Activated CD4-positive, alpha-beta T cell treated with anti-CD3 and anti-CD28 coated beads, Interleukin-2, amount 10 ng/mL, durations not matched to agents 7 days and 5 days (primary cell): Measurements from ENCODE around the gene NPAS3. TPM values are rescaled to one million over a fixed set of nuclear protein-coding genes. Genes with fewer than 3 reads are reported as not detected.

Source experiments
- CTCF ChIA-PET: fragments of 350-600 bp; sonication (Branson Sonifier 250); formaldehyde crosslinking; loops from one replicate; lab custom pipeline; 2021; ENCODE audit warnings: antibody characterized with exemption; lab: Charles Lee
- POLR2A ChIA-PET: fragments of 350-600 bp; sonication (Branson Sonifier 250); formaldehyde crosslinking; loops from one replicate; lab custom pipeline; 2021; ENCODE audit warnings: antibody characterized with exemption; lab: Charles Lee
- DNase-seq: peaks from one replicate; pipeline ENCODE4 v3.0.0-alpha.2; 2020
- H3K27ac Mint-ChIP-seq: one replicate; pipeline ENCODE4 v1.8.0; 2021; ENCODE audit warnings: mild to moderate bottlenecking, moderate library complexity, mixed read lengths
- H3K27me3 Mint-ChIP-seq: one replicate; pipeline ENCODE4 v1.8.0; 2021; ENCODE audit warnings: mixed read lengths
- H3K36me3 Mint-ChIP-seq: one replicate; pipeline ENCODE4 v1.8.0; 2021; ENCODE audit warnings: low read depth, mixed read lengths
- H3K4me1 Mint-ChIP-seq: one replicate; pipeline ENCODE4 v1.8.0; 2021; ENCODE audit warnings: mixed read lengths
- H3K4me3 Mint-ChIP-seq: one replicate; pipeline ENCODE4 v1.8.0; 2021; ENCODE audit warnings: mild to moderate bottlenecking, moderate library complexity, mixed read lengths
- H3K9me3 Mint-ChIP-seq: one replicate; pipeline ENCODE4 v1.8.0; 2021; ENCODE audit warnings: mixed read lengths
- total RNA-seq, 2 experiments: library from RNA; stranded (reverse); gene quantifications; one replicate each; pipeline ENCODE4 v1.2.3, GENCODE V29; 2021

NPAS3 gene
- total RNA-seq, 2 experiments from 2014 or later: not detected

GRCh38 chr14:33736299-33736825 lies 797.7 kb downstream of the NPAS3 start:
- H3K27ac Mint-ChIP-seq: no peak overlapping the region

GRCh38 chr14:33736979-33737378 lies 798.3 kb downstream of the NPAS3 start:
- DNase-seq: no peak
- Mint-ChIP-seq H3K27ac (no peak overlapping the region), H3K4me3 (no peak overlapping the region), H3K4me1 (no peaks in the 10 kb centered on the region), H3K27me3 (peaks cover 2% of the 10 kb centered on the region), H3K9me3 (no peaks in the 10 kb centered on the region), H3K36me3 (no peaks in the 10 kb centered on the region)
- ChIA-PET POLR2A (no interaction called here), CTCF (interaction anchor here (0.6 to 1.0 kb wide), 2 partner anchors 10 to 1214 kb away, joined by 3 to 5 read pairs; no protein-coding TSS in a partner anchor)

More at GRCh38 chr14:33736299-33736825, 797.7 kb downstream of the NPAS3 start:
- no peak for DNase-seq
- Mint-ChIP-seq H3K9me3 (no peaks in the 10 kb centered on the region), H3K27me3 (peaks cover 2% of the 10 kb centered on the region), H3K4me3 (no peak overlapping the region), H3K4me1 (no peaks in the 10 kb centered on the region), H3K36me3 (no peaks in the 10 kb centered on the region)
- ChIA-PET POLR2A (no interaction called here), CTCF (interaction anchor here (1.0 kb wide), 1 partner anchor 9 kb away, joined by 3 read pairs; no protein-coding TSS in a partner anchor)

- Mint-ChIP-seq H3K9me3 (no peaks in the 10 kb centered on the region), H3K36me3 (no peaks in the 10 kb centered on the region), H3K27ac (no peak overlapping the region), H3K4me3 (no peak overlapping the region), H3K4me1 (no peaks in the 10 kb centered on the region), H3K27me3 (peaks cover 2% of the 10 kb centered on the region)
- ChIA-PET POLR2A (no interaction called here), CTCF (interaction anchor here (0.6 to 1.0 kb wide), 2 partner anchors 10 to 1214 kb away, joined by 3 to 5 read pairs; no protein-coding TSS in a partner anchor)
- no peak for DNase-seq
Observed at GRCh38 chr14:33737446-33737845, 798.8 kb downstream of the NPAS3 start.

GRCh38 chr14:33738029-33738428 lies 799.4 kb downstream of the NPAS3 start:
- H3K4me1 Mint-ChIP-seq: no peaks in the 10 kb centered on the region
- peaks cover 2% of the 10 kb centered on the region for H3K27me3 Mint-ChIP-seq
- no peak overlapping the region for H3K27ac Mint-ChIP-seq
- DNase-seq: no peak
- ChIA-PET CTCF (no interaction called here), POLR2A (no interaction called here)
- no peaks in the 10 kb centered on the region for H3K9me3 Mint-ChIP-seq
- no peaks in the 10 kb centered on the region for H3K36me3 Mint-ChIP-seq
- H3K4me3 Mint-ChIP-seq: no peak overlapping the region

GRCh38 chr14:33738491-33738890 lies 799.8 kb downstream of the NPAS3 start:
- Mint-ChIP-seq H3K4me1 (no peaks in the 10 kb centered on the region), H3K36me3 (no peaks in the 10 kb centered on the region), H3K4me3 (no peak overlapping the region), H3K27ac (no peak overlapping the region), H3K27me3 (peaks cover 2% of the 10 kb centered on the region), H3K9me3 (no peaks in the 10 kb centered on the region)
- ChIA-PET POLR2A (no interaction called here), CTCF (no interaction called here)
- DNase-seq: no peak

- peaks cover 2% of the 10 kb centered on the region for H3K27me3 Mint-ChIP-seq
- no peak overlapping the region for H3K4me3 Mint-ChIP-seq
- H3K27ac Mint-ChIP-seq: no peak overlapping the region
- no peak for DNase-seq
- H3K4me1 Mint-ChIP-seq: no peaks in the 10 kb centered on the region
- ChIA-PET CTCF (interaction anchor here (0.7 kb wide), 1 partner anchor 225 kb away, joined by 3 read pairs; no protein-coding TSS in a partner anchor), POLR2A (no interaction called here)
- no peaks in the 10 kb centered on the region for H3K36me3 Mint-ChIP-seq
- no peaks in the 10 kb centered on the region for H3K9me3 Mint-ChIP-seq
Observed at GRCh38 chr14:33740531-33740930, 801.9 kb downstream of the NPAS3 start.

DNA sequence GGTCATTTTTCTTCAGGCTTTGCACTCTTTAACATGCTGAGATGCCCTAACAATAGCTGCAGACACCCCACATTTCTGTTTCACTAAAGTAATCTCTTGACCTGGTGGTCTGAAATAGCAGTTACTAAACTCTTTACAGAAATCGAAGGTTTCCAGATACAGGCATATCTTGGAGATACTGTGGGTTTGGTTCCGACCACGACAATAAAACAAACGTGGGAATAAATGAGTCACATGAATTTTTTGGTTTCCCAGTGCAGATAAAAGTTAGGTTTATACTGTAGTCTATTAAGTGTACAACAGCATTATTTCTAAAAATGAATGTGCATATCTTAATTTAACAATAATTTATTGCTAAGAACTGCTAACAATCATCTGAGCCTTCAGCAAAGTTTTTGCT lies 803.5 kb downstream of the NPAS3 start:
- DNase-seq: no peak
- no peaks in the 10 kb centered on the region for H3K4me1 Mint-ChIP-seq
- no peak overlapping the region for H3K27ac Mint-ChIP-seq
- no peak overlapping the region for H3K4me3 Mint-ChIP-seq
- CTCF ChIA-PET: no interaction called here
- POLR2A ChIA-PET: no interaction called here
- no peaks in the 10 kb centered on the region for H3K9me3 Mint-ChIP-seq
- H3K27me3 Mint-ChIP-seq: peaks cover 2% of the 10 kb centered on the region
- no peaks in the 10 kb centered on the region for H3K36me3 Mint-ChIP-seq

GRCh38 chr14:33745163-33745562 lies 806.5 kb downstream of the NPAS3 start:
- Mint-ChIP-seq H3K9me3 (no peaks in the 10 kb centered on the region), H3K4me1 (no peaks in the 10 kb centered on the region), H3K27ac (no peak overlapping the region), H3K36me3 (no peaks in the 10 kb centered on the region), H3K27me3 (no peaks in the 10 kb centered on the region), H3K4me3 (no peak overlapping the region)
- no peak for DNase-seq
- POLR2A ChIA-PET: no interaction called here
- CTCF ChIA-PET: no interaction called here

DNA sequence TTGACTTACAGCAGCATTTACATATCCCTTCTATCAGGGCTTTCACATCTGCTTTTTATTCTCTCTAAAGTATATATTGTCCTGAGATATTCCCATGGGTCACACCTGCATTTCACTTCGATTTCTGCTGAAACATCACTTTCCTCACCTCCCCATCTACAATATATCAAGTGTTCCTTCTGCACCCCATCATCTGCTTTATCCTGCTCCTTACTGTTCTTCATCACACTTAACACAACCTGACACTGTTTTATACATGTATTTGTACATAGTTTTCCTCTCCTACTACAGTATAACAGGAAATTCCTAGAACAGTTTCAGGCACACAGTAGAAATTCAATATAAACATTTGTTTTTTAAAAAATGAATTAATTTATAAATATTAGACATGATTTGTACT lies 809.1 kb downstream of the NPAS3 start:
- H3K9me3 Mint-ChIP-seq: no peaks in the 10 kb centered on the region
- H3K4me3 Mint-ChIP-seq: no peak overlapping the region
- POLR2A ChIA-PET: no interaction called here
- no peak for DNase-seq
- no peaks in the 10 kb centered on the region for H3K36me3 Mint-ChIP-seq
- H3K4me1 Mint-ChIP-seq: no peaks in the 10 kb centered on the region
- CTCF ChIA-PET: no interaction called here
- no peaks in the 10 kb centered on the region for H3K27me3 Mint-ChIP-seq
- no peak overlapping the region for H3K27ac Mint-ChIP-seq

- no peak overlapping the region for H3K4me3 Mint-ChIP-seq
- no peak overlapping the region for H3K27ac Mint-ChIP-seq
- CTCF ChIA-PET: no interaction called here
Observed at GRCh38 chr14:33754261-33754660, 815.6 kb downstream of the NPAS3 start.

DNA sequence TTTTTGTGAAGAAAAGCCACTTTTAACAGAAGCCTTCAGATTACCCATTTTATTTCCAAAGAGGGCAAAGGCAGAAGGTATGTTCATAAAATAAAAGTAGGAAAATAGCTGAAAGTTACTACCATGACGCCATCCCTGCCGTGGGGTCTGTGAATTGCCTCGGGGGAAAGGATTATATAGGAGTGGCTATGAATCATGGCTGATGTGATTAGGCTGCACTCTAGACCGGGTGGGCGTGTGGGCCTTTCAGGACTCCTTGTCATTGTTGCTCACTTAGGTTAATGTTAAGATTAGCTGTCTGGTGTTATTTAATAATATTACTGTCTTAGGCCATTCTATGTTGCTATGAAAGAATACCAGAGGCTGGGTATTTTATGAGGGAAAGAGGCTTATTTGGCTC lies 816.7 kb downstream of the NPAS3 start:
- H3K9me3 Mint-ChIP-seq: no peaks in the 10 kb centered on the region
- CTCF ChIA-PET: no interaction called here
- no peak overlapping the region for H3K4me3 Mint-ChIP-seq
- peaks cover 6% of the 10 kb centered on the region for H3K27me3 Mint-ChIP-seq
- POLR2A ChIA-PET: no interaction called here
- H3K4me1 Mint-ChIP-seq: no peaks in the 10 kb centered on the region
- DNase-seq: no peak
- no peak overlapping the region for H3K27ac Mint-ChIP-seq
- H3K36me3 Mint-ChIP-seq: no peaks in the 10 kb centered on the region

More at GRCh38 chr14:33754261-33754660, 815.6 kb downstream of the NPAS3 start:
- no peak for DNase-seq
- Mint-ChIP-seq H3K36me3 (no peaks in the 10 kb centered on the region), H3K4me1 (no peaks in the 10 kb centered on the region), H3K27me3 (peaks cover 6% of the 10 kb centered on the region), H3K9me3 (no peaks in the 10 kb centered on the region)
- POLR2A ChIA-PET: no interaction called here

DNA sequence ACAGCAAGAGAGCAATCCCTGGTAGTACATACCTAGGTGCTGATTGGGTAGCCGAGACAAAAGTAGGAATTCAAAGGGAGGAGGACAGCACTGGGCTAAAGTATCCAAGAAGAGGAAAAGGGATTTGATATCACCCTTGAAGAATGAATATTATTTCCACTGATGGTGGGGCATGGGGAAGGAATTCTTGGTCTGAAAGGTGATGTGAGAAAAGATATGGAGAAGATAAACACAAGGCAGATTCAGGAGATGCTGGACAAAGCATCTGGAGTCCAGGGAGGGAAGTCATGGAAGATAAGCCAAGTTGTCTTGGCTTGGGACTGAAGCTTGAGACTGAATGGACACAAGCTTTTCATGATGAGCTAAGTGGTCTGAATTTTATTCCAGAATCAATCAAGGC lies 818.2 kb downstream of the NPAS3 start:
- Mint-ChIP-seq H3K4me1 (no peaks in the 10 kb centered on the region), H3K36me3 (no peaks in the 10 kb centered on the region), H3K27me3 (peaks cover 6% of the 10 kb centered on the region), H3K27ac (no peak overlapping the region), H3K9me3 (no peaks in the 10 kb centered on the region), H3K4me3 (no peak overlapping the region)
- DNase-seq: no peak
- POLR2A ChIA-PET: no interaction called here
- CTCF ChIA-PET: no interaction called here

- no peak for DNase-seq
- Mint-ChIP-seq H3K36me3 (no peaks in the 10 kb centered on the region), H3K4me1 (no peaks in the 10 kb centered on the region), H3K9me3 (no peaks in the 10 kb centered on the region), H3K27ac (no peak overlapping the region), H3K4me3 (no peak overlapping the region), H3K27me3 (peaks cover 12% of the 10 kb centered on the region)
- ChIA-PET CTCF (no interaction called here), POLR2A (no interaction called here)
Observed at GRCh38 chr14:33758547-33758946, 819.9 kb downstream of the NPAS3 start.
